SIG-M5 treated with dmso at 0.1 percent for 504 hours (cell line): ENCODE measurements around the gene PKDREJ.
"Not testable (repeated sequence)": the region's sequence is repeated elsewhere in the genome, so short reads cannot be mapped to it uniquely, and the experiment has no call there.

Experiments used
- DNase-seq: peaks from one replicate; lab custom pipeline; 2025; ENCODE audit not compliant: unreplicated experiment; lab: John Stamatoyannopoulos, UW

PKDREJ gene

DNA sequence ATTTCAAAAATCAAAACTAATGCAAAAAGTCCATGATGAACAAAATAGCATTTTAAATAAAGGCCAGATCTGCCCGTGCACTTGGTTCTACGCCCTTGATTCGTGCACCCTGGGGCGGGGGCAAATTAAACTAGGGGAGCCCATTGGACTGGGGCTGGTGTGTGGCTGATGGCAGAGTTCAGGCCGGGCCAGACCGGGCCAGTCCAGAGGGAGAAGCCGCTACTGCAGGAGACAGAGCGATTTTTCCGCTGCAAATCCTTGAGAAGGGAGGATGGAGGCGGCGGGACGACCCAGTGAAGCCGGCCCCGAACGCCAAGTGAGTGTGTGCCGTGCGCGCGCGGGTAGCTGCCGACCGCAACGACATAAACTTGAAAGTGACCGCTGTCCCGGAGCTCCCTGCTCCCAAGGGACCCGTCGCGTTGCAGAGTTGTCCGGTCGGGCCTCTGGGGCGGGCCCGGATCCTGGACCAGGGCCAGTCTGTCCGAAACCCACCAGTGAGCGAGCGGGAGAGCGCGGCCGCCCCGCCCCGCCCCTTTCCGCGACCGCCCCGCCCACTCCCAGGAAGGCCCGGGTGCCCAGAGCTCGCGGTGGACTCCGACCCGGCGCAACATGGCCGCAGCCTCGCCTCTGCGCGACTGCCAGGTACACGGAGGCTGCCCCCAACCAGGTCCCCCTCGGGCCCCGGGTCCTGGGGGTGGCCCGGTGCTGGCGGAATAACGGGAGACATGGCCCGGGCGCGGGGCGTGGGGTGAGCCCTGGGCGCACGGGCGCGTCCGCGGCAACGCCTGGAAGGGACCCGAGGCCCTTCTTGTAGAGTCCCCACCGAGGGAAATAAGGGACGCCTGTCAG is 4.5 kb upstream of the PKDREJ start, which contains the start of gene TTC38:
TTC38 (plus strand) TSS at position 578 of the 849 bp plus-strand sequence; CDS start at position 610, 32 bp downstream.
- no peak for DNase-seq

DNA sequence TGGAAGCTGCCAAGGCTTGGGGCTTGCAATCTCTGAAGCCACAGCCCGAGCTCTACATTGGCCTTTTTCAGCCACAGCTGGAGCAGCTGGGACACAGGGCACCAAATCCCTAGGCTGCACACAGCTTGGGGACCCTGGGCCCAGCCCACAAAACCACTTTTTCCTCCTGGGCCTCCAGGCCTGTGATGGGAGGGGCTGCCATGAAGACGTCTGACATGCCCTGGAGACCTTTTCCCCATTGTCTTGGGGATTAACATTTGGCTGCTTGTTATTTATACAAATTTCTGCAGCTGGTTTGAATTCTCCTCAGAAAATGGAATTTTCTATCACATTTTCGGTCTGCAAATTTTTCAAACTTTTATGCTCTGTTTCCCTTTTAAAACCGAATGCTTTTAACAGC is 2.5 kb upstream of the PKDREJ start:
- DNase-seq: not testable (repeated sequence)

DNA sequence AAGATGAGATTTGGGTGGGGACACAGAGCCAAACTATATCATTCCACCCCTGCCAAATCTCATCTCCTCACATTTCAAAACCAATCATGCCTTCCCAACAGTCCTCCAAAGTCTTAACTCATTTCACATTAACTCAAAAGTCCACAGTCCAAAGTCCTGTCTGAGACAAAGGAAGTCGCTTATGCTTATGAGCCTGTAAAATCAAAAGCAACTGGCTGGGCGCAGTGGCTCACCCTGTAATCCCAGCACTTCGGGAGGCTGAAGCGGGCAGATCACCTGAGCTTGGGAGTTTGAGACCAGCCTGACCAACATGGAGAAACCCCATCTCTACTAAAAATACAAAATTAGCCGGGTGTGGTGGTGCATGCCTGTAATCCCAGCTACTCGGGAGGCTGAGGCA is 1.4 kb upstream of the PKDREJ start:
- DNase-seq: not testable (repeated sequence)

DNA sequence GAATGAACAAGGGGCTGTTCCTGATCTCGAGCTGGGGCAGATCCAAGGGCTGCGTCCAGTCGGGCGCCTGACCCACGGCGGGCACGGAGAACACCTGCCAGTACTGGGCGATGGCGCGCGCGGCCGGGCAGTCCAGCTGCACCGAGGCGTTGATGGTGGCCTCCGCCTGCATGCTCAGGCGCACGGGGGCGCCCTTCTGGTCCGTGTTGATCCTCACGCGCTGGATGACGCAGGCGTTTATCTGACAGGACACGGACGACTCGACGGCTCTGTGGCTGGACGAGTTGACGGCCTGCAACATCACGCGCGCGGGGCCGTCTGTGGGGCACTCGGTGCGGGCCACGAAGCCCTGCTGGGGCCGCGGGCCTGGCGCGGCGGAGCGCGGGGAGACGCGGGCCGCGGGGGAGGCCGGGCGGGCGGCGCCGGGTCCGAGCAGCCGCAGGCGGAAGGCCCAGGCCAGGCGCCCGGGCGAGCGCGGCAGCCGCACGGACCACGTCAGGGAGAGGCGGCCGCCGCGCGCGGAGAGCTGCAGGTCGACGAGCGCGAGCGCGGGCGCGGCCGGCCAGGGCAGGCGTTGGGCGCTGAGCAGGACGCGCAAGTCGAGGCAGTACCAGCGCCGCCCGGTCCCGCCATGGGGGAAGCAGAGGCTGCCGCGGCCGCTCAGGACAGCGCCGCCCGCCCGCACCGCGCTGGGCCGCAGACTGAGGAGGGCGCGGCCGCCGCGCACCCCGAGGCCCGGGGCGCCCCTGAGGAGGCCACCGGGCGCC is 511 bp downstream of the PKDREJ start:
- DNase-seq: no peak

DNA sequence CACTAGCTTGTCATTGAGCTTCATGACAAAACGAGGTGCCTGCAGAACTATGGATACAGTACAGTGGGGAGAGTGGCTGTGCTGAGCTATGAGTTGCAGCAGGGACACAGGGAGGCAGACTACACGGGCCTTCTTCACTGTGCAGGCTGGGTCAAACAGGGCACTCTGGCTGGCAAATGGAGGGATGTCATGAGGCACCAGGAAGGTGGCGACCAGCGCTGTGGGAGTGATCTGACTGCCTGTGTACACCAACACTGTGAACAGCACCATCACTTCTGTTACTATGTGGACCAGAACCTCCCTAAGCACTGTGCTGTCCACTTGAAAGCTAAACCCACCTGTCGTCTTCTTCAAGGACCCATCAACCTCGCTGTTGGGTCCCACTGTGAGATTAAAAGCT is 3.1 kb downstream of the PKDREJ start:
- DNase-seq: no peak

DNA sequence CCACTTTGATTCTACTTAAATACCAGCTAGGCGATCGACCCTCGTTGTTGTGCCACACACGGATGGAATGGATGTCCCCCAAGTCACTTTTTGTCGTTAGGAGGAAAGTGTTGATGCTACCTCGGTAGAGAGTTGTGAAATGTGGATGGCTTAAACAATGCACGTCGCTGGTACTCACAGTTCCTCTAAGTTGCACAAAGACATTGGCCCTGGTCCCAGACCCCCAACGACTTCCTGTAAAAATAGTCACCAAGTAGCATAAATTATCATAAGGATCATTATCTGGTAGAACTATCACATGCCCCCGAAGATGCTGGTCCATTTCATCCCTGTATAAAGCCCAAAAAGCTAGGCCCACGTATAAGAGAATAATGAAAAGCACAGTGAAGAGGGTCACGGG is 3.8 kb downstream of the PKDREJ start:
- peak; percentile 57 for DNase-seq

DNA sequence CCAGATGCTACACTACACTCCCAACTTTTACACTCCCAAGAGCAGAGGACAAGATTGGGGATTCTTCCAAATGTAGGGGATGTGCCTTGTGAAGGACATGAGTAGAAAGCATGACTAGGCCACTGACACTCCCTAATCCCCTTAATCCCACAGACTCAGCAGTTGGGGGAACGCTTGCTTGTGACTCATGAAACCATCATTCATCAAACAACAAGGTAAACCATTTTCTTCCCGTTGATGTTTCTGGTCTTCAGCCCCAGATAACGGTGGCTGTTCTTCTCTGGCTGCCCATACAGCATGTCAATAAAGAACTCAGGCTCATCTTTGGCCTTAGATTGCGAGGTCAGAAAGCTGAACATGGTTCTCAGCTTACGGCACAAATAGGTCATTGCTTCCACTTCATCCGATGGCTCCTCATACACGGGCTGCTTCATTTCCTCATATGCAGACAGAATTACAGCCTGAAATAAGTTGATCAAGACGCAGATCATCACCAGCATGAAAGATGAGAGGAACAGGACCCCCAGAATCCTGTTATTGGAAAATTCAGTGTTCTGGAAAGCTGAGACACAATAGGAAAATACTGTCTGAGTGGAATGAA is 6.7 kb downstream of the PKDREJ start:
- DNase-seq: no peak

DNA sequence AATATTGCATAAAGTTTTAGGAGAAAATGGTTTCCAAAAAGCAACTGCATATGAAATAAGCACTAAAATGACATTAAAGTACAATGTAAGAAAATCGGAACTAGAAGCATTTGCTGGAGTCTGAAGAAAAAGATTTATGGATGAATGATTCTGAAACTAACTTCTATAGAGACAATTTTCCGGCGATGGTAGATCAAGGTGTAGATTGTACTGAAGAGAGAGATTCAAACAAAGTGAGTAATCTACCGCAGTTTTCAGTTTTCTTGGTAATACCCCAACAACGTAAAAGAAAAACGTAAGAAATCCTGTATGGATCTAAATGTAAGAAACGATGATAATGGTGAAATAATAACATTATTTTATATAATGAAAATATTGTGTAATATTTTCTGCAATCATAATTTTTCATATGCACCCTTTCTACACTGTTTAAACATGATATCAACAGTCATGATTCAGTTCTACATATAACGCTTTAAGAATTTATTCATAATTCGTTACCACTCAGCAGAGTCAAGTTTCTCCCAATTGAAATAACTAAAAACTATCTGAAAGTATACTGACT is 11.2 kb downstream of the PKDREJ start:
- no peak for DNase-seq

DNA sequence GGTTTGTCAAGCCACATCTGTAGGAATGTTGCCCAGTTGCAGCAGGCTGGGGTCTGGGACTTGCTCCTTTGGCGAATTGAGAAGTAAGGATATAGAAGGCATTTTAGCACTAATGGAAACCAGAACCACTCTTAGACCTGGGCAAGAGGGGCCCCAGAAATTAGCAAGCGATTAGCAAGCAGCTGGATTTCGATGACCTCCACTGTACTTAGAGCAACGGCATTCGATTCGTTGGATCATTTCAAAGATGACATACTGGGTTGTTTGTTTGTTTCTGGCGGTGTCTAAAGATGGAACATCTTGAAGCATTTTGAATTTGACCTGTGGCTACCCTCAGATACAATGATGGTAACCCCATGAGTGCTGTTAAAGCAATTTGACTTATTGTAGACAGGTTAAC is 11.9 kb downstream of the PKDREJ start:
- no peak for DNase-seq

DNA sequence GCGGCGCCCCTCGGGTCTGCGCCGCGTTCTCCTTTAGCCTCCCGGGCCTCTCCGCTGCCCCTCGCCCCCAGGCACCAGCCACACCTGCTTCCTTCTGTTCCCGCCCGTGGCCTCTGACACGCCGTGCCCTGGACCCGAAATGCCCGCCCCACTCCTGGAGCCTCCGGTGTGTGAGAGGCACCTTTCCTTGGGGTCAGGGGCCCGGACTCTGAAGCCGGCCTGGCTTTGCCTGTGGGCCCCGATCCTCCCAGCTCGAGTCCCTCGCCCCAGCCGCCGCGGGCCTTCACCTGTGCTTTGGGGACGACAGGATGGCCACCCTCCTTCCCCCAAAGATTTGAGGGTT is 12.4 kb downstream of the PKDREJ start:
- DNase-seq: no peak

DNA sequence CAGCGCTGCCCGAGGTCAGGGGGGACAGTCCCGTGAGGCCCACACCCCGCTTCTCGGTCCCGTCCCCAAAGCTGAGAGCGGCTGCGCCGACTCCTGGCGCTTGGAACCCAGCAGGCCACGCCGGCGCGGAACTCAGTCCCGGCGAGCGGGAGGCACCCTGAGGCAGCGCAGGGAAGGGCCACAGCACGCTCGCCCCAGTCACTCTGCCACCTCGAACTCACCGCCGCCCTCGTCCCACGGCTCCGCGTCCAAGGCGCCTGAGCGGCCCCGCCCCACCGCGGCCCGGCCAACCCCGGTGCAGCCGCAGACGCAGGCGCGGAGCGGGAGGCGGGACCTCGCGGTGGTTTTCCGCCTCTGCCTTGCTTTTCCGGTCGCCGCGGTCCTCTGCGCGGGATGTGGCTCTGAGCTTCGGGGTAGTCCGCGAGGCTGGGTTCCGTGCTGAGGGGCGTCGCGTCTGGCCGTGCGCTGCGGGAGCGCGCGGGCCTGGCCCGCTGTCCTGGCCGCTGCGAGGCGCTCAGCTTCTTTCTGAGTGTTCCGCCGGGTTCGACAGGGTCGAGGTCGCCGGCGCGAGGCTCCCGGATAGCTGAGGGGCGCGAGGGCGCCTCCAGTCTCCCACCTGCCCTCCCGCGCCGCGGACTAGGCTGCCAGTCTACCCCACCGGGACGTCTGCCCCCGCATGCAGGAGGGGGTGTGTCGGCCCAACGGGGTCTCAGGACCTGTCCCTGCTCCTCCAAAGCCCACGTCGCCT is 12.9 kb downstream of the PKDREJ start, which contains the start of gene CDPF1:
CDPF1 (minus strand) TSS at position 259 of the 748 bp plus-strand sequence. CDS start 2,009 bp downstream, outside the sequence.
- peak; percentile 81 for DNase-seq

DNA sequence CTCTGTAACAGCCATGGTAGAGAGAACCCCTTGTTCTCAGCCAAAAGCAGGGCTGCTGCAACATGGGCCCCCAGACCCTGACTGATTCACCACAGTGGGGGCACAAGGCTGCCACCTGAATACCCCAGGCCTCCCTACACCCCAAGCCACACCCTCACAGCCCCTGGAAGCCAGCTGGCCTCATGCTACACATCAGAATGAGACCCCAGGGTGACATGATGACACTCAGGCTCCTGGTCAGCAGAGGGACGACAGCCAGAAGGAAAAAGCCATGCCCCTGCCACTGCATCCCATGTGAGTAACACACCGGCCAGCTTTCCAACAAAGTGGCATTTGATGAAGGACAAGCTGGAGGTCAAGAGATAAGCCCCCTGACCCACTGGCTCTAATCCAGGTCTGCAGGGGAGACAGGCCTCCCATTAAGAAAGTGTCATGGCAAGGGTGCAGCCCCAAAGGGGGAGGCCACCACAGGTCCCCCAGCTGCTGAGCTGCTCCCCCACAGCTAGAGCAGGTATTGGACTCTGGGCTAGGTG is 15.6 kb downstream of the PKDREJ start:
- no peak for DNase-seq

DNA sequence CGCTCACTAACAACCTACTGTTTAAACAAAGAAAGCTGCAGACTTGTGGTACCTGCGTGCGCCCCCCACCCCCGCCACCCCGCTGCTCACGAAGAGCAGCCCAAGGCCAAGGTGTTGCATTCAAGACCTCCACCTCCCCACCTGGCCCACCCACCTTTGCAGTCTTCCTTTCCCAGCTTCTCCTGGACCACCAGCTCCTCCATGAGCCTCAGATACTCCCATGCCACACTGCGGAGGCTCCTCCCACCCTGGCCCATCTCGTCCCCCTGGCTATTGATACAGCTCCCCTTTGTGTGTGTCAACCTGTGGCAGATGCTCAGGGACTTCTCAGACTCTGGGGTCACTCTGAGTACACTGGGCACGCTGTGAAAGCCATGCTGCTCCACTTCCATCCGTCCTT is 17.0 kb downstream of the PKDREJ start:
- no peak for DNase-seq

DNA sequence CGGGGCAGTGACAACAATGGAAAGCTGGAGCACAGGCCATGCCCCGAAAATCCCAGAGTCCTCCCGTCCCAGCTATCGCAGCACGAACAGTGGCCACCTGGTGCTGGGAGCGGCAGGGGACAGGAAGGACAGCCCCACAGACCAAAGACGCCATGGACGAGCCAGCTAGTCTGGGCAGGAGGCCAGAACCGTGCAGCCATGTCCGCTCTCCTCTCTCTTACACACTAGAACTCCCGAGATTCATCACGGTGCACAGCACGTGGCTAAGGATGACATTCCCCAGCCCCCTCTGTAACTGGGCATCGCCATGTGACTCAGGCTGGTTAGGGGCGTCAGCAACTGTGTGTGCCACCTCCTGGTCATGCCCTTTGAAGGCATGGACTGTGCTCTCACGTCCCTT is 17.6 kb downstream of the PKDREJ start:
- no peak for DNase-seq

DNA sequence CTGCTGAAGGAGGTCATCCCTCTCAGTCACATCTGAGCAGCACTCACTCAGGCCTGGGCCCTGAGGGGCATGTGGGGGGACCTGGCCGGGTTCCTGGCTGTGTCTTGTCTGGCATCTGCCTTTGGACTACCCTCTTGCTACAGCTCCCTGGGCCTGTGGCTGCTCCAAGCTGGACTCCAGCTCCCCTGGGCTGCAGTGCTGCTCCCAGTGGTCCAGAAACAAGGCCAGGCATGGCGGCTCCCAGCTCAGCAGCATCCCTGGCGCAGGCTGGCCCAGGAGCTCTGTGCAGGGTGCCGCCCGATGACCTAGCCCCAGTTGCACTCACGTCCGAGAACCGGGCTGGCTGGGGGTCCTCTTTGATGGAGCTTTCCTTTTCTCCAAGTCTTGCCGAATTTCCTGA is 18.4 kb downstream of the PKDREJ start:
- no peak for DNase-seq

DNA sequence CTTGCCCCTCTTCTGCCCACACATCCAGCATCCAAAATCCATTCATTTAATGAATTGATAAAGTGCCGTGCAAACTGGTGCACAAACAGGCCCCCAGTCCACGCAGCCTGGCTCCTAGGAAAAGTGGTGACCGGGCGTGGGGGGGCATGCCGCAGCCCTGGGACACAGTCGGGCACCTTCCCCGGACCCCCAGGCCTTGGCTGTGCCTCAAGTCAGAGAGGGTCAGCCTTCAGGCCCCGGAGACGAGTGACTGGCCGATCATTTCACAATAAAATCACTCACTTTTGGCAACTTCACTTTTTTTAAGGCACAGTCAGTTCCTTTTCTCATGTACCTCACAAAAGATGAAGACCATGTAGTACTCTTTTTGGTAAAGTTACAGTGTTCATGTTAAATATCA is 21.1 kb downstream of the PKDREJ start:
- no peak for DNase-seq

DNA sequence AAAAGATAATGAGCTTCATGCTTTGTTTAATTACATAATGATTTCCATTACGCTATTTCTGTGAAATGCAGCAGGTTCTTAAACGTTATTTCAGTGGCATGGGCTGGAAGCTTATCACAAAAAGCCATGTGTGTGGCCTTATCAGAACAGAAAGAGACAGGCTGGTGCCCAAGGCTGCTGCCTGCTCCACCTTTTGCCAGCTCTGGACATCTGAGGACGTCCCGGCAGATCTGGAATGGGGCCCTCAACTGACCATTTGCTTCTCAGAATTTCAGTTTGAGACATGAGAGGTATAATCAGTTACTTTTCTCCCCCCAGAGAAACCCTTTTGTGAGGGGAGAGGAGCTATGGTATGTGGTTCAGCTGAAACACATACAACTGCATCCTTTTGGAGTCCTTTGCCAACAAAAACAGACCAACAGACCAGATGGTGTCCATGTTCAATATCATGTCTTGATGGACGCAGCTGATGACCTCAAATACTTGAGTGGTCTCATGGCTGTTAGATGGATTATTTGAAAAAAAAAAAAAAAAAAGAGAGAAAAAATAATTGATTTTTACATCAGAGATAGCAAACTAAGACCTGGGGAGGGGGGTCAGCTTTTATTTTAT is 21.6 kb downstream of the PKDREJ start:
- DNase-seq: no peak

DNA sequence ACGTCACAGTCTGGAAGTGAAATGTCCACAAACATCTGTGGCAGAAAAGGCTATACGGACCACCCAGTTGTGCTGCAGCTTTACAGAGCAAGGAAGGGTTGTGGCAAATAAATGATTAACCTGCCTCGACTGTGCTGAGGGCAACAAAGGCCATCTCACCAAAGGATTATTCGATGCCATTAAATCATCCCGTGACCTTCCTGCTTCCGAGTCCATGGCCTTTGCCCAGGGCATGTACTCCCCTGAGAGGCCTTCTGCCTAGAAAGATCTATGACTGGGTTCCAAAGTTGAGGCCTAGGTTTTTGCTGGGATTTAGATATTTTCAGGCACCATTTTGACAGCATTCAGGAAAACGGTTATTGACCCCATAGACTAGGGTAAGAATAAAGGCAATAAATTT is 22.2 kb downstream of the PKDREJ start:
- DNase-seq: no peak

DNA sequence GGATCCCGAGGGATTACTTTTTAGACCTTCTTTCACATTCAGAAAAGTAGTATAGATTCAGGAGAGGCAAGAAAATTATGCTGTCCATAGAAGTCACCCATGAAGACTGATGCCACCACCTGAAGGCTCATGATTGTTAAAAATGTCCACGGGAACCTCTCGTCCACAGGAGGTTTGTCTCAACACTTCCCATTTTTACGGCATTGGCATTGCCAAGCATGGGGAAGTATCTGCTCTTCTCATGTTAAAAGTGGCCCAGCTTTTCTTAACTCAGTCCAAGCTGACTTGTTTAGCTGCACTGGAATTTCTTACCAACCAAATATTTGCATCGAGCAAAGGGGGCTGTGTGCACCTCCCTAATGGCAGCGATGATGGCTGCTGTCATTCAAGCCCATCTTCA is 22.6 kb downstream of the PKDREJ start:
- DNase-seq: no peak

DNA sequence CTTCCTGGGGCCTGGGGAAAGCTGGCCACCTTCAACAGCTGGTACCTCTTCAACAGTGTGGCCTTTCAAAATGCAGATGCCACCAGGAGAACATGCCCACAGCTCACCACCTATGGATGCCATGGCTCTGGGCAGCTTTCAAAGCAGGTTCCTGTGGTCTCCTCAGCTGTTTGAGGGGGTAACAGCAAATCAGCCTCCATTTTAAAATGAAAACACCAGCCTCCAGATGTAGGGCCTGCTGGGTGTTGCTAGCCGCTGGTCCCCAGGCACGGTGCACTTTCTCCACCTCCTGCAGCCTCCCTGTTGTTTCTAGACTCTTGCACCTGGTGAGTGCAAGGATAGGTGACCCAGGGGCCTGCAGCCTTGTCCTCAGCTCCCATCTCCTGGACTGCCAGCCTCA is 23.1 kb downstream of the PKDREJ start:
- DNase-seq: no peak
